CD4-positive, alpha-beta T cell treated with Interleukin-15 for 4 hours (primary cell): Measurements from ENCODE around the gene MBL2.

Experiments
- DNase-seq: peaks from one replicate; pipeline ENCODE4 v3.0.0-alpha.2; 2020; ENCODE audit warnings: low spot score

MBL2 gene

GRCh38 chr10:52772623-52773022 is at the start of gene MBL2:
MBL2 (minus strand) TSS chr10:52772784; CDS start chr10:52771635, 1,149 bp downstream.
- no peak for DNase-seq

DNA sequence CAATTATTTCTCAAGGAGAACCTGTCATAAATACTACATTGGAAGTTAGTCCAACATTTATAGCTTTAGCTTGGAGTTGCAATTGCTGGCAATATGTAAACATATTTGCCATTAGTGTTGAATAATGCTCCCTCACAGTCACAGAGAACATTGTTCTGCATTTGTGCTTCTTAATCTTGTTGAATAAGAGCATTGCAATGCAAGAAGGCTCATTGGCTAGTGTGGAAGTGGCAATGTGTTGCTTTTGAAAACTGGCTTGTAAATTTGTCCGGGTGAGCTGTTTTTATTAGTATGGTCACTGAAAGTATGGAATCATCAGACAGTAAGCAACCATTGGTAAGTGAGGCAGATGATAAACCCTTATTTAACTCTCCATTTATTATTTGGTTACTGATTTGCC is 47.7 kb upstream of the MBL2 start:
- DNase-seq = no peak

GRCh38 chr10:52818019-52818418 is 45.4 kb upstream of the MBL2 start:
- DNase-seq = no peak

- no peak for DNase-seq
These were observed 41.9 kb upstream of the MBL2 start for GRCh38 chr10:52814506-52814905.

GRCh38 chr10:52811776-52812175 is 39.2 kb upstream of the MBL2 start:
- no peak for DNase-seq

- no peak for DNase-seq
These were observed 38.2 kb upstream of the MBL2 start for GRCh38 chr10:52810761-52811160.

DNA sequence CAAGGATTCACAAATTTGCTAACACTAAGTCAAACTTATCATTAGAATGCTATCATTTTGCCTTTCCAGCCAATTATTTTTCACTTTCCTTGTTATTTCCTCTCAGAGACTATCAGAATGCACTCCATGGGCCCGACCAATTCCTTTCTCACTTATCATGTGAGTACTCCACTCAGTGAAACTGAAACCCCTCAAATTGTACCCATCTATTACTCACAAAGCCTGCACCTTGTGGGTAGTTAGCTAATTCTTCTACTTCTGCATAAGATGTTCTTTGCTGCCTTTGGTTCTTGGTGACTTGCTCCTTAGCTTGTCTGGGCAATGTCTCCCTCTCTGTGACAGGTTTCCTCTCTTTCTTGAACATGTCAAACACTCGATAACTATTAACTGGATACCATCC is 35.2 kb upstream of the MBL2 start:
- DNase-seq = no peak

GRCh38 chr10:52805414-52806285 is 33.1 kb upstream of the MBL2 start:
- no peak for DNase-seq

GRCh38 chr10:52801947-52802346 is 29.4 kb upstream of the MBL2 start:
- no peak for DNase-seq

DNA sequence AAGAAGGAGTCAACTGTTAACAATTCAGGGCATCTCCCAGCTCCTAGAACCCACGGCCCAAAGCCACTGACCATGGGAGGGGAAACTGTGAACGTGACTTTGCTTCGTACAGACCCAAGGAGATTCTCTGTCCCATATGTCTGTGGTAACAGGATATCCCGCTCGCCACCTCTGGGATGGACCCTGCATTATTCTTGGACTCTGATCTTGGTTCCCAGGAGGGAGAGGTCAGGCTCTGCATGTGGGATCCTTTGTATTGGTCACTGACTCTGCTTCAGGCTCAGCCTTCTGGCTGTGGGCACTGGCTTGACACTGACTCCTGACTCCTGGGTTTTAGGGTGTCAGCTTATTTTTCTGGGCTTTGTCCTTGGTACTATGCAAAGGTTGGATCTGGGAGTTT is 13.5 kb upstream of the MBL2 start:
- DNase-seq = no peak

DNA sequence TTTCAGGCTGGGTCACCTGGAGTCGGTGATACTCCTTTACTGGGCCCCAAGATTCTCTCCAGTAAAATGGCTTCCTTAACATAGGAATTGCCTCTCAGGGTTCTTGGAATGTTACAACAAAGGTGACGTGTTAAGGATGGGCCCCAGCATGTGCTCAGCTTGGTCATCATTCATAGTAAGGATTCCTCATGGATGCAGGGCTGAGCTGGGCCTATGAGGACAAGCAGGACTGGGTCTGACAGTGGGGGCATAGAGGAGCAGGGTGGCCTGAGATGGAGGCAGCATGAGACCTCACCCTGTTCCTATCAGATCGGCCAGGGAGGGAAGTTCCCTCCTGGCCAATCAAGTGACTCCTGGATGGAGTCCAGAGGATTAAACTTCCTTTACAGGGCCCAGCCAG is 12.8 kb upstream of the MBL2 start:
- no peak for DNase-seq

DNA sequence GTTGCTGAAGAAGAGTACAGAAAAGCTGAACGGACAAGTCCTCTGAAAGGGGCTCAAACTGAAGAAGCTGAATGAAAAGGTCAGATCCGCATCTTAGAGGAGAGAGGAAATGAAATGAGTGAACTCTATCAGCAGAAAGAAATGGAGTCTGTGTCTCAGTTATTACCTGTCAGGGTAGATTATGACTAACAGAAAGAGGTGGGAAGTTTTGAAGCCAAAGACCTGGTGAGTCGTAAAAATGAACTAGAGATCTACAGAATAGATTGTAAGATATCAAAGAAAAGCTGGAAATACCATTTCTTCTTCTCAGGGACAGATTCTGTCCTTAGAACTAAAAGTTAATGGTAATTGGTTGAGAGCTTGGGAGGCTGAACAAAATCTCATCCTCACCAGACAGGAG is 11.1 kb upstream of the MBL2 start:
- DNase-seq = no peak

DNA sequence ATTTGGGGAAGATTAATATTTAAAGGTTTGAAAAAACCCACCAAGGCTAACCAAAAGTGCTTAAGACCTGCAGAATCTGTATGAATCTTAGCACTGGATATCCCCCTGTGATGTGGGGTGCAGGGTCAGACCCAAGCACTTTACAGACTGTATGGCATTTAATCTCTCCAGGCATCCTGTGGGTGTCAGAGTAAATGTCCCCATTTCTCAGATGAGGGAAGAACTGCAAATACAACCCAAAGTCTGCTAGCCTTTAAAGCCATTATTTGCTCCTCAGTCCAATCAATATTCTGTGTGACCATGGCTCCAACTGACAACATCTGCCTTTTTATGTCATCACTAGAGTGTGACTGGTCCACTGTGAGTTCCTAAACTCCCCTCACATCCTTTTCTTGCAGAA is 10.0 kb upstream of the MBL2 start:
- no peak for DNase-seq

DNA sequence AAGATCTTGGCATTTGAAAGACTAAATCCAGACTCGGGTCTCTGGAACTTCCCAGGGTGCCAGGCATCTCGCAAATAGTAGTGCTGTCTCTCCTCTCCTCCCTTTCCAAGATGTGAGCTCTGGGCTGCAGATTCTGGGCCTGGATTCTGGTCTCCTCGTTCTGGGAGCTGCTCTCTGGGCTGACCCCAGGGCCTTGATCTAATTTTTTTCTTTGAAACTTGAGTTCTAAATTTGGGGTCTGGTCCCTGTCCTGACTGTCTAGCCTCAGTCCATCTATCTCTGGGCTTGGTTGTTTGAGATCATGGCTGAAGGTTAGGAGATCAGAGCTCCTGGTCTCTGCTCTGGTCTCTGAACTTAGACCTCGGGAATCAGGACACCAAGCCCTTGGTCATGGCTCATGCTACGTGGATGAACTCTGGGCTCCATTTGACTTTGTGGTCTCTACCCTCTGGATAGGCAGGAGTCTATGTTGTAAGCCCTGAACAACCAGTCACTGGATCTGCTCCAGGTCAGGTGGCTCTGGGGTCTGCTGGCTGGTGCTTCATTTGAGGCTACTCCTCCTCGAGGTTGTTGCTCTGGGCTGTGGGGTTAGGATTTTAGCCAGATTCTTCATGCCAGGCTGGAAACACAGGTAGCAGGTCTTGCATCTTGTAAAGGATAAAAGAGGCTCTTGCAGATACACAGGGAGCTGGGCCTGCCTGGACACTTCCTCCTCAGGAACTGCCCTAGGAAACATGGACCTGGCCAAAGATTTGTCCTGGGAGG is 8.0 kb upstream of the MBL2 start:
- DNase-seq = no peak

DNA sequence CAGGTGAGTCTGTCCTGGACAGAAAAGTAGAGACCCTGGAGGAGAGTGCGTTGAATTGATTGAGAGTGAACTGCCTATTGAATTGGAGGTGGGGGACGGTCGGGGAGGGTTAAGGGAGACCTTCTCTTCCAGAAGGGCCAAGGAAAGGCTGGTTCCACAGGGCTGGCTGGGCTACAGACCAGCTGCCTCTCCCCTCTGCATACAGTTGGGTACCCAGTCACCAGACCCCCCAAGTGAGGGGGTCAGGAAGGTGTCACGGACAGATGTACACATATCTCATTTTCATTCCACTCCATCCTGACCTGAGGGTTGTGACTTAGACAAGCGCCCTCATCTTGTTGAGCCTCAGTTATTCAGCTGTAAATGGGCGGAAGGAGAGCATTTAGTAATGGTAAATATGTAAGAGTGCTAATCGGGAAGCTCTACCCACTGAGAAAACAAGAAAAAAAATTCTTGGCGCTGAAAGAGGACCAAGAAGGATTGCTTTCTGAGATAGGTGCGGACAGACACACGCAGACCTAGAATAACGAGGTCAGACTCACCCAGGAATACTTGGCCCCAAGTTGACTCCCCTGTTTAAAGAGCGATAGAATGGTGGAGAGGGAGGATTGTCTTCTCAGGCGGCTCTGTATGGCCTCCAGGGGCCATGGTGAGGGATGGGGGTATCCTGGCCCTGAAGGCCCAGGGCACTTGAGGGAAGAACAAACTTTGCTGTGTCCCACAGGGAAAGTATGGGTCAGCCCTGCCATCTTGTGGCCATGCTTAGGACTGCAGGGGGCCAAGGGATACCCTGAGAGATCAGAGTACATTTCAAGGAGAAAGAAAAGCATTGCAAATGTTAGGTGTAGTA is 7.2 kb upstream of the MBL2 start:
- DNase-seq = peak; percentile 3

DNA sequence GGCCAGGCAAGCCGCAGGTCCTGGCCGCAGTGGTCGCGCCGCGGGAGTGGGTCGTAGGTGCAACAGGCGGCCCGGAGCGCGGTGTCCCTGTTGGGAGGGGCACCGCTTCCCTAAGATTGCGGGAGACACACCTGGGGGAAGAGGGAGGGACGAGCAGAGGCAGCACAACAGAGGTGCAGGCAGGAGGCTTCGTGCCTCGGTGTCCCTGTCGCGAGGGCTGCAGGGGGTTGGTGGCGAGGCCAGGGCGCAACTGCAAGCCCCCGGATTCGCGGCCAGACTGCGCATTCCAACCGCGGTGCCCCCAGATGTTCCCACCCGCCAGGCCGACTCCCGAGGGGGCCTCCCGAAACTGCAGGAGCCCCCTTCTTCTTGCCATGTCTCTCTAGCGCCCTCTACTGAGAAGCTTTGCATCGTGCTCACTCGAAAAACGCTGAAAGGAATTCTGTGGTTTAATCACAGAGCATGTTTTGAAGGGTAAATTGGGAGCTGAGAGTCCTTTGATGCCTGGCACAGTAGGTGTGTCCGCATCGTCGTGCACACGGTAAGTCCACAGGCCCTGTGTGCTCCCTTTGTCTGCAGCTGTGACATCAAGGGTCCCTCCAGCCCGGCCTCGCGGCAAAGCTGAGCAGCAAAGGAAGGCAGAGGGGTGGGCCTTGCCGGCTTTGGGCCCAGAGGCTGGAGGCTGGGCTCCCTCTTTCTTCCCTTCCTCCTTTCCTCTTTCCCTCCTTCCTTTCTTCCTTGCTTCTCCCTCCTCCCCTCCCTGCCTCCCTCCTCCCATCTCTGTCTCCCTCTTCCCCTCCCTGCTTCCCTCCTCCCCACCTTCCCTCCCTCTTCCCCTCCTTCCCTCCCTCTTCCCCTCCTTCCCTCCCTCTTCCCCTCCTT is 6.2 kb upstream of the MBL2 start:
- no peak for DNase-seq

DNA sequence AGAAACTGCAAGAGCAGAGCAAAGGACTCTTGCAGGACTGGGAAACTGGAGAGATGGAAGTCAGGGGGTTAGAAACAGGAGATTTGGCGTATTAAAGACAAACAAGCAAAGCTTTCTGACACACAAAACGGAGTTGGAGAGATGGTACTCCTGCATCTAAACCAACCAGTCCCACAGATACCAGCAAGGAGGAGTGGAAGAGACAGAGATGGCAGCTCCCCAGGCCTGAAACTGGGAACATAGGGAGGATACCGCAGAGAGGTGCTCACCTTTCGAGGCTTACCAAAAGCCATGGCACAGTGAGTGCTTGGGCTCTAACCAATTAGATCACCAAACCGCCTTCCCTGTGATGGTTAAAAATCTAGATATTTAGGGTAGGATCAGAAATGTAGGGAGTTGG is 4.8 kb upstream of the MBL2 start:
- no peak for DNase-seq

- no peak for DNase-seq
These were observed 3.9 kb upstream of the MBL2 start for GRCh38 chr10:52776471-52776903.

GRCh38 chr10:52775132-52775647 is 2.6 kb upstream of the MBL2 start:
- no peak for DNase-seq

DNA sequence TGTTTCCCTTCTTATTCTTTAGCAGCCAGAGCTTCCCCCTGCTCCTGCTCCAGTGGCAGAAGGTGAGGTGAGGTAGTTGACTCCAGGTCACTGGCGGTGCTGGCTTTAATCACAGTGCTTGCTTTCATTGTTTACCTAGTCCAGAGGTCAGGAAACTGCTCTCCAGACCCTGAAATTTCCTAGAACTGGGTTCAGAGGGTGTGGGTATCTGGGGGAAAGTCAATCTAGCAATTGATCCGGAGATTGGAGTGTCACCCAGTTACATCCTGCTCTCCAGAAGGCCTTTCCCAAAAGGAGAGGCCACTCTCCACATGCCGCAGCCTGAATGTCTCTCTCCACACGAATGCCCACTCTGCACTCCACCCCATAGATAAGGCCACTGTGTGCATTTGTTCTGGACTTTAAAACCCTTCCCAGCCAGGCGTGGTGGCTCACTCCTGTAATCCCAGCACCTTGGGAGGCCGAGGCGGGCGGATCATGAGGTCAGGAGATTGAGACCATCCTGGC is 2.1 kb upstream of the MBL2 start:
- DNase-seq = no peak

DNA sequence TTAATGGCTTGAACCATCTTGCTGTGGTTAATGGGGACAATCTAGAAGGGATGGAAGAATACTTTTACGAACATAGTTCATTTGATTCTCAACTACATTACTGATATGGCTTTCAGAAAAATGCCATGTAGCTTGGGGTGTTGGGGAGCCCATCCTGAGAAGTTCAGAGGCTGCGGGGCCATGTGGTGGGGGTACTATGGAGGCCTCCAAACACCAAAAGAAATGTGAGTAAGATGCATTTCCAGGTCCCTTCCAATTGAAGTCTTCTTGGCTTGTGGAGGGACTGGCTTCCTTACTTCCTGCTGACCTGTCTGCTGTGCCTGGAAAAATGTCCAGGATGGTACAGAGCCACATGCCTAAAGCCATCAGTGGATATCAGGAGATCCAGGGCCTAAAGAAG is 1.6 kb upstream of the MBL2 start:
- no peak for DNase-seq
